Nephron (organoid): ENCODE data around the gene SMIM45.

Experiments used
- H3K27ac Mint-ChIP-seq, 3 experiments: 2 replicates each; pipeline ENCODE4 v1.8.0; 2020; ENCODE audit warnings: mixed read lengths in 3 of 3, mild to moderate bottlenecking in 2 of 3, moderate library complexity in 1 of 3
- H3K27me3 Mint-ChIP-seq: 2 replicates; pipeline ENCODE4 v1.8.0; 2021; ENCODE audit warnings: low read depth, mild to moderate bottlenecking, moderate library complexity, mixed read lengths
- H3K36me3 Mint-ChIP-seq: 2 replicates; pipeline ENCODE4 v1.8.0; 2020; ENCODE audit warnings: low read depth, mixed read lengths
- H3K4me1 Mint-ChIP-seq: 2 replicates; pipeline ENCODE4 v1.8.0; 2020; ENCODE audit warnings: mixed read lengths
- H3K4me3 Mint-ChIP-seq, 3 experiments: 2 replicates each; pipeline ENCODE4 v1.8.0; 2020; ENCODE audit warnings: mild to moderate bottlenecking in 3 of 3, mixed read lengths in 3 of 3, moderate library complexity in 2 of 3
- H3K9me3 Mint-ChIP-seq: 2 replicates; pipeline ENCODE4 v1.8.0; 2020; ENCODE audit warnings: mixed read lengths
- TF ChIP-seq, protein P1 (sequence below), 3 experiments: fragments of 200-600 bp; sonication (generic); IDR thresholded peaks; one replicate each; pipeline ENCODE4 v1.5.0; 2021; ENCODE audit warnings: antibody characterized with exemption in 3 of 3; ENCODE audit not compliant: unreplicated experiment in 3 of 3

The SMIM45 gene

DNA sequence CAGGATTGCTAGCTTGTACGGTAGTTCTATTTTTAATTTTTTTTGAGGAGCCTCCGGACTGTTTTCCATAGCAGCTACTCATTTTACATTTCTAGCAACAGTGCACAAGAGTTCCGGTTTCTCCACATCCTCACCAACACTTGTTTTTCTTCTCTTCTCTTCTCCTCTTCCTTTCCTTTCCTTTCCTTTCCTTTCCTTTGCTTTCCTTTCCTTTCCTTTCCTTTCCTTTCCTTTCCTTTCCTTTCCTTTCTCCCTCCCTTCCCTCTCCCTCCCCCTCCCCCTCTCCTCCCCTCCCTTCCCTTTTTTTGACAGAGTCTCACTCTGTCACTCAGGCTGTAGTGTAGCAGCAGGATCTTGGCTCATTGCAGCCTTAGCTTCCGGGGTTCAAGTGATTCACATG, 56.0 kb downstream of the SMIM45 start:
- H3K4me1 Mint-ChIP-seq: no peaks in the 10 kb centered on the region

More for the DNA sequence above, 56.0 kb downstream of the SMIM45 start:
- H3K9me3 Mint-ChIP-seq: peaks cover 25% of the 10 kb centered on the region
- peaks cover 5% of the 10 kb centered on the region for H3K27me3 Mint-ChIP-seq
- no peak overlapping the region for H3K27ac Mint-ChIP-seq
- H3K36me3 Mint-ChIP-seq: no peaks in the 10 kb centered on the region
- no peak overlapping the region for H3K4me3 Mint-ChIP-seq
- TF ChIP-seq, protein P1, sequence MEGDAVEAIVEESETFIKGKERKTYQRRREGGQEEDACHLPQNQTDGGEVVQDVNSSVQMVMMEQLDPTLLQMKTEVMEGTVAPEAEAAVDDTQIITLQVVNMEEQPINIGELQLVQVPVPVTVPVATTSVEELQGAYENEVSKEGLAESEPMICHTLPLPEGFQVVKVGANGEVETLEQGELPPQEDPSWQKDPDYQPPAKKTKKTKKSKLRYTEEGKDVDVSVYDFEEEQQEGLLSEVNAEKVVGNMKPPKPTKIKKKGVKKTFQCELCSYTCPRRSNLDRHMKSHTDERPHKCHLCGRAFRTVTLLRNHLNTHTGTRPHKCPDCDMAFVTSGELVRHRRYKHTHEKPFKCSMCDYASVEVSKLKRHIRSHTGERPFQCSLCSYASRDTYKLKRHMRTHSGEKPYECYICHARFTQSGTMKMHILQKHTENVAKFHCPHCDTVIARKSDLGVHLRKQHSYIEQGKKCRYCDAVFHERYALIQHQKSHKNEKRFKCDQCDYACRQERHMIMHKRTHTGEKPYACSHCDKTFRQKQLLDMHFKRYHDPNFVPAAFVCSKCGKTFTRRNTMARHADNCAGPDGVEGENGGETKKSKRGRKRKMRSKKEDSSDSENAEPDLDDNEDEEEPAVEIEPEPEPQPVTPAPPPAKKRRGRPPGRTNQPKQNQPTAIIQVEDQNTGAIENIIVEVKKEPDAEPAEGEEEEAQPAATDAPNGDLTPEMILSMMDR (IDR thresholded peaks at IDR 0.05; ENCODE audit: unreplicated experiment in 3 of 3): no peak
